Measurements from ENCODE around the gene TAF1C. TPM values are rescaled to one million over a fixed set of nuclear protein-coding genes. Genes with fewer than 3 reads are reported as not detected.

TAF1C gene
- total RNA-seq, 1 experiment from 2014 or later: 40.2 TPM

GRCh38 chr16:84159800-84160199 lies 27.1 kb downstream of the TAF1C start:
- H3K4me2 ChIP-seq: no peak overlapping the region
- no peaks in the 10 kb centered on the region for H3K4me1 ChIP-seq (replicated peaks; ENCODE audit: insufficient read depth)
- ChIA-PET POLR2A (ENCODE audit: unreplicated experiment) (no interaction called here), CTCF (no interaction called here)
- H3K4me3 ChIP-seq: no peak overlapping the region
- BruUV-seq (replicated peaks): no TSS peak
- H3K27ac ChIP-seq: no peak overlapping the region
- H3F3A ChIP-seq (ENCODE audit: insufficient read depth, low read depth): peaks cover 6% of the 10 kb centered on the region
- no peaks in the 10 kb centered on the region for H3K79me2 ChIP-seq (ENCODE audit: low read depth)
- 0 out of 2 replicates have a peak, but pooled peaks cover 5% of the 10 kb centered on the region for H3K9me3 ChIP-seq (ENCODE audit: insufficient read depth, low read depth)
- H2AFZ ChIP-seq: no peak overlapping the region
- no peaks in the 10 kb centered on the region for H3K9me2 ChIP-seq (ENCODE audit: insufficient read depth)
- H4K20me1 ChIP-seq (ENCODE audit: insufficient read depth): no peaks in the 10 kb centered on the region
- peaks cover 7% of the 10 kb centered on the region for H3K27me3 ChIP-seq (ENCODE audit: insufficient read depth, low read depth)
- no peak for DNase-seq
- intact Hi-C loops (cut with micrococcal nuclease; ENCODE audit: unreplicated experiment): no loop called here
- no peaks in the 10 kb centered on the region for H3K36me3 ChIP-seq (ENCODE audit: low read depth)
- no peak for TF ChIP-seq EZH2 (IDR thresholded peaks at IDR 0.05; ENCODE audit: low read depth)
- no peak for TF ChIP-seq CTCF (conservative IDR thresholded peaks at IDR 0.05)

- CTCF ChIA-PET: no interaction called here
- intact Hi-C loops (cut with micrococcal nuclease; ENCODE audit: unreplicated experiment): no loop called here
- H3K79me2 ChIP-seq (ENCODE audit: low read depth): no peaks in the 10 kb centered on the region
- H3K27ac ChIP-seq: no peak overlapping the region
- no peak overlapping the region for H3K4me2 ChIP-seq
- 0 out of 2 replicates have a peak, but pooled peaks cover 5% of the 10 kb centered on the region for H3K9me3 ChIP-seq (ENCODE audit: insufficient read depth, low read depth)
- H3K4me1 ChIP-seq (replicated peaks; ENCODE audit: insufficient read depth): no peaks in the 10 kb centered on the region
- no peak for TF ChIP-seq EZH2 (IDR thresholded peaks at IDR 0.05; ENCODE audit: low read depth)
- TF ChIP-seq CTCF (conservative IDR thresholded peaks at IDR 0.05): no peak
- H3K9me2 ChIP-seq (ENCODE audit: insufficient read depth): no peaks in the 10 kb centered on the region
- DNase-seq: no peak
- peaks cover 5% of the 10 kb centered on the region; the same call in 1 of the 2 replicates for H3K27me3 ChIP-seq (ENCODE audit: insufficient read depth, low read depth)
- no peaks in the 10 kb centered on the region for H3K36me3 ChIP-seq (ENCODE audit: low read depth)
- H3K4me3 ChIP-seq: no peak overlapping the region
- peaks cover 6% of the 10 kb centered on the region for H3F3A ChIP-seq (ENCODE audit: insufficient read depth, low read depth)
- no peak overlapping the region for H2AFZ ChIP-seq
- no peaks in the 10 kb centered on the region for H4K20me1 ChIP-seq (ENCODE audit: insufficient read depth)
- POLR2A ChIA-PET (ENCODE audit: unreplicated experiment): interaction anchor here (0.5 to 0.6 kb wide), 2 partner anchors 42 to 198 kb away, joined by 3 read pairs; partner anchors contain the start of gene MBTPS1
- BruUV-seq (replicated peaks): no TSS peak
Observed at GRCh38 chr16:84159007-84159406, 27.9 kb downstream of the TAF1C start.

- no peak overlapping the region for H3K4me3 ChIP-seq
- DNase-seq: peak; percentile 18 to 61
- POLR2A ChIA-PET (ENCODE audit: unreplicated experiment): interaction anchor here (0.6 kb wide), 1 partner anchor 178 kb away, joined by 4 read pairs; no protein-coding TSS in a partner anchor
- no peaks in the 10 kb centered on the region for H3K9me2 ChIP-seq (ENCODE audit: insufficient read depth)
- H3K4me1 ChIP-seq (replicated peaks; ENCODE audit: insufficient read depth): no peaks in the 10 kb centered on the region
- CTCF ChIA-PET: interaction anchor here (0.6 to 0.7 kb wide), 4 partner anchors 11 to 545 kb away, joined by 3 to 9 read pairs (median 4); partner anchors contain the start of genes DNAAF1 and HSDL1
- H3F3A ChIP-seq (ENCODE audit: insufficient read depth, low read depth): peaks cover 6% of the 10 kb centered on the region
- H3K9me3 ChIP-seq (ENCODE audit: insufficient read depth, low read depth): 0 out of 2 replicates have a peak, but pooled peaks cover 5% of the 10 kb centered on the region
- H3K27me3 ChIP-seq (ENCODE audit: insufficient read depth, low read depth): peaks cover 5% of the 10 kb centered on the region; the same call in 1 of the 2 replicates
- no peak overlapping the region for H2AFZ ChIP-seq
- no peaks in the 10 kb centered on the region for H3K79me2 ChIP-seq (ENCODE audit: low read depth)
- no peaks in the 10 kb centered on the region for H3K36me3 ChIP-seq (ENCODE audit: low read depth)
- no peak overlapping the region for H3K27ac ChIP-seq
- no peak overlapping the region for H3K4me2 ChIP-seq
- no peaks in the 10 kb centered on the region for H4K20me1 ChIP-seq (ENCODE audit: insufficient read depth)
- intact Hi-C loops (cut with micrococcal nuclease; ENCODE audit: unreplicated experiment): no loop called here
- TF ChIP-seq CTCF (conservative IDR thresholded peaks at IDR 0.05) (peak; percentile 24; the same call in 1 of the 2 replicates), EZH2 (IDR thresholded peaks at IDR 0.05; ENCODE audit: low read depth) (no peak)
- no TSS peak for BruUV-seq (replicated peaks)
Observed at GRCh38 chr16:84156342-84156784, 30.5 kb downstream of the TAF1C start.
